SKM-1 treated with dmso at 0.1 percent for 144 hours (cell line): ENCODE data around the gene JAKMIP2.

ENCODE experiments used
- DNase-seq: peaks from one replicate; lab custom pipeline; 2025; ENCODE audit not compliant: unreplicated experiment; lab: John Stamatoyannopoulos, UW

The JAKMIP2 gene

DNA sequence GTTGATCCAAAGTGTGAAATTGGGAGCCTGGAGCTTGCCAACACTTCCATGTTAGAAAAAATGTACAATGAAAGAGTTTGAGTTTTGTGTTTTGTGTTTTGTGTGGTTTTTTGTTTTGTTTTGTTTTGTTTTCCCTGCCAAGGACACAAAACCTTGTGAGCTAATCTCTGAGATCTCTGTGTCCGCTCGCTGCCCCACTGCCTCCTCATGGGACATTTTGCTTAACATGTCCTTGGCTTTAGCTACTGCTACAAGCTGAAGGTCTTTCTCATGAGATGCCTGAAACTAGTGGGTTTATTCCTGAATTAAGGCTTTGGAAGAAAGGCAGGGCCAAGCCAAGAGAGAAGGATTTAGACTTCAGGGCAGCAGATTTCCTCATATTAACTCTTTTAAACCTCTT lies 7.3 kb upstream of the JAKMIP2 start:
- DNase-seq = no peak

GRCh38 chr5:147788023-147788422 lies 5.5 kb upstream of the JAKMIP2 start:
- DNase-seq = no peak

- DNase-seq = no peak
Measured at GRCh38 chr5:147786142-147786541, 3.6 kb upstream of the JAKMIP2 start.

DNA sequence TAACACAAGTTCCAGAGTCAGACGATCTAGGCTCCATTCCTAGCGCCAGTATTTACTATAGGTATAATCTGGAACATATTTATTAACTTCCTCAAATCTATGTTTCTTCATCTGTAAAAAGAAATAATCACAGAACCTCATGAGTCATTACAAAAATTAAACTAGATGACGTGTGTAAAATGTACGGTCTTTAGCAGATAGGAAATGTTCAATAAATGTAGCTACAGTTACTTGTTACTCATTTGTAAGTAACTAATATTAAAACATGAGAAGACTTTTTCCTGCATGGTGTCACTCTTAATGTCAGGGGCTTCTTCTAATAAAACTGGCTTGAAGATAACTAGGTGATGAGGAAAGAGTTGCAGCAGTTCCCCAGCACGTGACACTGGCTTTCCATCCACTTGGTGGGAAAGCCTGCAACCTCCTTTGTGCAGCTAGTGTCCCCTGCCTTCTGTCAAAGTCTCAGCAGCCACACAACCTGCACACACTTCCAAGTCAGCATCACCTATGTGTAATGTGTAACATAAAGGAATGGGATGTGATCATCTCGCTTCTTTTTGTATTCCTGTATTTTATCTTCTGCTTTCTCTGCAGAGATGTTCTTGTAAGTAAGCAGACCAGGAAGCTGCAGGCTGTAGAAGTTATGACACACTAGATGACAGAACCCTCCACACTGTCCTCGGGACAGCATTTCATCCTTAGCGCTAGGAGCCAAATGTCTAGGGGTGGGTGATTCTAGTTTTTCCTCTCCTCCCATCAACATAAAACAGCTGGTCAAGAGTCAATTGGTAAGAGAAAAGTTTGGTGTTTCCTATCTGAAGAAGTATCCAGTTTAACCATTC lies 1.8 kb upstream of the JAKMIP2 start:
- DNase-seq = no peak

DNA sequence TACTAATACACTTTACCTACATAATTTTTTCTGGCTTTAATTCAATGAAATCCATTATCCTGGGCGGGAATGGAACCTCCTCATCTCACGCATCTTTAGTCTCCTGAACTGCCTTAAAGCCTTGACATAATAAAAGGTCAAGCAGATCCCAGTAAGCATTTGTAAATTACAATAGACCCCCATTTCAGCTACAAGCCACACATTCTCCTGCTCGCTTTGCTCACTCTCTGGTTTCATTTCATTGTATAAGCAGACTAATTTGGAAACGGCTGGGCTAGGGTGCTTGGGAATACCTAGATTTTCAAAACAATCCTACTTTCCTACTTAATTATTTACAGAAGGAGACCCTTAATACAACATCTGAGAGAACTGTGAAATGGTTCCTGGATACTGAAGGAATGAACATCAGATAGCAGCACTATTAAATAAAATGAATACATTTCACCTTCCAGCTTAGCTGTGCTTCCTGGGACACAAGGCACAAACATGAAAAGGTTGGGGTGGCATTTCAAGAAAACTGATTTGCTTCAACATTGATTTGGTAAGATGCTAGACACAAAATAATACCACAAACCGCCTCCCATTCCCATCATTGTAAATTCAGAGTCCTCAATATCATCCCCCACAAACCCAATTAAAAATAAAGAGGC lies 1.5 kb downstream of the JAKMIP2 start:
- DNase-seq = no peak

- DNase-seq = no peak
Measured at GRCh38 chr5:147779694-147780093, 2.8 kb downstream of the JAKMIP2 start.

- no peak for DNase-seq
Measured at GRCh38 chr5:147776989-147777388, 5.5 kb downstream of the JAKMIP2 start.

GRCh38 chr5:147773587-147773986 lies 8.9 kb downstream of the JAKMIP2 start:
- DNase-seq = no peak

DNA sequence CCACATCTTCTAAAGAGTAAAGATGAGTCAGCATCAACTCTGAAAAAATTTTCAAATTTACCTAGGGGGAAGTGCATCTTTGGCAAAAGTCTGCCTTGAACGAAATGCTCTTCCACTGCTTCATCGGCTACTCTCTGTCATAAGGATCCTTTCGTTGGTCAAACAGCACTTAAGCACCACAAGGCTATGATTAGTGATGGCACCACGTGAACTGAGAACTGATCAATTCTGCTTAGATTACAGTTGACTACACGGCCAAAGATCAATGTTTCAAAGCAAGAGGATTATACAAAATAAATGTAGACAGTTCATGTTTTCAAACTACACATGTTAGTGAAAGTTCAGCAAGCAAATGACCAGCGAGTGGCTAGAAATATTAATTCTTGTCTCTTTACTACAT lies 9.4 kb downstream of the JAKMIP2 start:
- DNase-seq = no peak

DNA sequence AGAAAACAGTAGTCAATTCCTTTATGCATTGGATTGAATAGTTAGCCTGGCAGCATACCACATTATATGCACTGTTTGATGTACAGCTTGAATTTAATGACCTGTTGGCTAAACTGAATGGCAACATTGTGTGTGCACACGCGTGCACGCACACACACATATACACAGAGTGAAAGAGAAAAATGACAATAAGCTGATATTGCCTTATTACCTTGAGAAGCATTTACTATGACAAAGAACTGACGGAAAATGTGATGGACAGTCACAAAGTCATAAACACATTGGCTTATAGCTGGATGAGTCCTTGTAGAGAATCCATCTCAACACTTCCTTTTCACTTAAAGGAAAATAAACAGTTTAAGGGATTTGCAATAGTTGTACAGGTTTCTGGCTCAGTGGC lies 15.5 kb downstream of the JAKMIP2 start:
- DNase-seq = no peak

DNA sequence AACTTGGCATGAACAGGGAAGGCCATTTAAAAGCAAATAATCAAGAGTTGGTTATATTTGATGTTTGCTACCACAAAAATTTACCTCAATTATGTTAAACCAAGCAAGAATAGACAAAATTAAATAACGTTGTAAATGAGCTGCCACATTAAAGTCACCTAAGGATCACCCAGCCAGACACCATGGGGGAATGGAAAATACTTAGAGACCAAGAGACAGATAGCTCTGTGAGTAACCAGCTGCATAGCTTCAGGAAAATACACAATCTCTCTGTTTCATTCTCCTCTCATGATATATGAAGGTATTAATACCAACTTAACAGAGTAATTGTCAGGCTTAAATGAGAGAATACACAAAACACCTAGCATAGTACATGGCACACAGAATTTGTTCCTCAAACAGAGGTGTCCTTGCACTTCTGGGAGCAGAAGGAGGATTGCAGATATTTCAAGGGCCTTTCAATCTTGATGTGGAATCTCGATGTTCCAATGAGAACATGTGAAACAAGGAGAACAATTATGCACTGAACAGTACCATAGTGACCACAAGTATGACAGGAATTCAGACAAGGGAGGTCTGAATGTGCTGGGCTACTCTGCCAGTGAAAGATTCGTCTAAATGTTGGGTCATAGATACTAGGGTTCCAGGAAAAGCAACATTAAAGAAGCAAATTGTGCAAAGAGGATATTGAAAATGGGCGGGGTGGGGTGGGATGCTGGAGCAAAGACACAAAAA lies 18.6 kb downstream of the JAKMIP2 start:
- no peak for DNase-seq

- DNase-seq = no peak
Measured at GRCh38 chr5:147760086-147760875, 22.2 kb downstream of the JAKMIP2 start.

DNA sequence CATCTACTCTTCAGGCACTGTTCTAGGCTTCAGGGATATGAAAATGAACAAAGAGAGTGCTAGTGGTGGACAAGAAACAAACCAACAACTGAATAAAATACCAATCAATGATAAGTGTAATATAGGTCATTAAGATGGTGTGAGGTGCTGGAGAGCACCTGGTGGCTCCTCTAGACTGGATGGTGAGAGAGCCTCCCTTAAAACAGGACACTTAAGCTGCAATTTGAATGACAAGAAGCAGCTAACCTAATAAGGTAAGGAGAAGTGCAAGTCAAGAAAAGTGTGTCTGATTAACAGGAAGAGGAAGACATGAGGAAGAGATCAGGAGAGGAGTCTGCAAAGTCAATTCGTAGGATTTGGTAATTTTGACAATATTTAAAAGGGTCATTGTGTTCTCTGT lies 23.1 kb downstream of the JAKMIP2 start:
- no peak for DNase-seq

- no peak for DNase-seq
Measured at GRCh38 chr5:147756566-147756965, 26.0 kb downstream of the JAKMIP2 start.

GRCh38 chr5:147754372-147755122 lies 28.0 kb downstream of the JAKMIP2 start:
- no peak for DNase-seq

- DNase-seq = no peak
Measured at GRCh38 chr5:147753765-147754164, 28.8 kb downstream of the JAKMIP2 start.

- DNase-seq = no peak
Measured at GRCh38 chr5:147752666-147753290, 29.8 kb downstream of the JAKMIP2 start.

- no peak for DNase-seq
Measured at GRCh38 chr5:147752033-147752432, 30.5 kb downstream of the JAKMIP2 start.

- no peak for DNase-seq
Measured at GRCh38 chr5:147751156-147751830, 31.2 kb downstream of the JAKMIP2 start.
